Measurements from ENCODE around the gene PAH. TPM values are rescaled to one million over a fixed set of nuclear protein-coding genes. Genes with fewer than 3 reads are reported as not detected.
A peak's percentile ranks its signal among the peaks of the same experiment; 100 is the strongest.

PAH gene
- total RNA-seq, 4 donors from 2014 or later, result not detected

GRCh38 chr12:102959391-102959790 is 42.3 kb upstream of the PAH start:
- intact Hi-C loops (cut with DNase I), result no loop called here
- TF ChIP-seq POLR2AphosphoS5 (IDR thresholded peaks at IDR 0.05) (no peak), EP300 (IDR thresholded peaks at IDR 0.05) (no peak), POLR2A (IDR thresholded peaks at IDR 0.05; ENCODE audit: low read depth) (no peak)
- TF ChIP-seq, protein P1, sequence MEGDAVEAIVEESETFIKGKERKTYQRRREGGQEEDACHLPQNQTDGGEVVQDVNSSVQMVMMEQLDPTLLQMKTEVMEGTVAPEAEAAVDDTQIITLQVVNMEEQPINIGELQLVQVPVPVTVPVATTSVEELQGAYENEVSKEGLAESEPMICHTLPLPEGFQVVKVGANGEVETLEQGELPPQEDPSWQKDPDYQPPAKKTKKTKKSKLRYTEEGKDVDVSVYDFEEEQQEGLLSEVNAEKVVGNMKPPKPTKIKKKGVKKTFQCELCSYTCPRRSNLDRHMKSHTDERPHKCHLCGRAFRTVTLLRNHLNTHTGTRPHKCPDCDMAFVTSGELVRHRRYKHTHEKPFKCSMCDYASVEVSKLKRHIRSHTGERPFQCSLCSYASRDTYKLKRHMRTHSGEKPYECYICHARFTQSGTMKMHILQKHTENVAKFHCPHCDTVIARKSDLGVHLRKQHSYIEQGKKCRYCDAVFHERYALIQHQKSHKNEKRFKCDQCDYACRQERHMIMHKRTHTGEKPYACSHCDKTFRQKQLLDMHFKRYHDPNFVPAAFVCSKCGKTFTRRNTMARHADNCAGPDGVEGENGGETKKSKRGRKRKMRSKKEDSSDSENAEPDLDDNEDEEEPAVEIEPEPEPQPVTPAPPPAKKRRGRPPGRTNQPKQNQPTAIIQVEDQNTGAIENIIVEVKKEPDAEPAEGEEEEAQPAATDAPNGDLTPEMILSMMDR (IDR thresholded peaks at IDR 0.05), result no peak
- H3K4me1 ChIP-seq, result peaks cover 9 to 39% (median 36%) of the 10 kb centered on the region in 4 donors
- H3K27me3 ChIP-seq, result peaks cover 0 to 98% (median 54%) of the 10 kb centered on the region in 4 donors
- H3K4me3 ChIP-seq, result no peak overlapping the region
- H3K36me3 ChIP-seq, result no peaks in the 10 kb centered on the region
- peaks cover 0 to 9% (median 3%) of the 10 kb centered on the region in 4 donors for H3K9me3 ChIP-seq
- no peak overlapping the region for H3K27ac ChIP-seq (replicated peaks in 1 of 4)
- 20% methylated on average over 14 of the region's 14 CpGs for WGBS
- no peak for DNase-seq (ENCODE audit: extremely low spot score)

- WGBS, result 11% methylated on average over 15 of the region's 15 CpGs
- peak overlapping the region; percentile 47 to 54 (median 50) for H3K4me3 ChIP-seq
- no peaks in the 10 kb centered on the region for H3K36me3 ChIP-seq
- H3K27ac ChIP-seq (replicated peaks in 1 of 4), result no peak overlapping the region
- TF ChIP-seq, protein P1 (IDR thresholded peaks at IDR 0.05), result no peak
- no peak for TF ChIP-seq EP300 (IDR thresholded peaks at IDR 0.05)
- TF ChIP-seq POLR2A (IDR thresholded peaks at IDR 0.05; ENCODE audit: low read depth), result no peak
- TF ChIP-seq POLR2AphosphoS5 (IDR thresholded peaks at IDR 0.05), result no peak
- intact Hi-C loops (cut with DNase I), result no loop called here
- DNase-seq (ENCODE audit: extremely low spot score), result no peak
- peaks cover 0 to 98% (median 50%) of the 10 kb centered on the region in 4 donors for H3K27me3 ChIP-seq
- H3K9me3 ChIP-seq, result peaks cover 0 to 7% (median 2%) of the 10 kb centered on the region in 4 donors
- peaks cover 9 to 39% (median 36%) of the 10 kb centered on the region in 4 donors for H3K4me1 ChIP-seq
These were observed 41.8 kb upstream of the PAH start for GRCh38 chr12:102958830-102959176.

- H3K9me3 ChIP-seq, result peaks cover 0 to 1% (median 0%) of the 10 kb centered on the region in 4 donors
- DNase-seq (ENCODE audit: extremely low spot score), result no peak
- 3% methylated on average over 40 of the region's 83 CpGs for WGBS
- H3K27me3 ChIP-seq, result peaks cover 0 to 98% (median 47%) of the 10 kb centered on the region in 4 donors
- H3K4me3 ChIP-seq, result peak overlapping the region; percentile 47 to 54 (median 50)
- H3K36me3 ChIP-seq, result no peaks in the 10 kb centered on the region
- TF ChIP-seq EP300 (IDR thresholded peaks at IDR 0.05) (no peak), POLR2A (IDR thresholded peaks at IDR 0.05; ENCODE audit: low read depth) (no peak), POLR2AphosphoS5 (IDR thresholded peaks at IDR 0.05) (no peak)
- TF ChIP-seq, protein P1 (IDR thresholded peaks at IDR 0.05), result no peak
- intact Hi-C loops (cut with DNase I), result no loop called here
- H3K27ac ChIP-seq (replicated peaks in 1 of 4), result no peak overlapping the region
- H3K4me1 ChIP-seq, result peaks cover 9 to 39% (median 36%) of the 10 kb centered on the region in 4 donors
These were observed 41.2 kb upstream of the PAH start for GRCh38 chr12:102958073-102958829.

DNA sequence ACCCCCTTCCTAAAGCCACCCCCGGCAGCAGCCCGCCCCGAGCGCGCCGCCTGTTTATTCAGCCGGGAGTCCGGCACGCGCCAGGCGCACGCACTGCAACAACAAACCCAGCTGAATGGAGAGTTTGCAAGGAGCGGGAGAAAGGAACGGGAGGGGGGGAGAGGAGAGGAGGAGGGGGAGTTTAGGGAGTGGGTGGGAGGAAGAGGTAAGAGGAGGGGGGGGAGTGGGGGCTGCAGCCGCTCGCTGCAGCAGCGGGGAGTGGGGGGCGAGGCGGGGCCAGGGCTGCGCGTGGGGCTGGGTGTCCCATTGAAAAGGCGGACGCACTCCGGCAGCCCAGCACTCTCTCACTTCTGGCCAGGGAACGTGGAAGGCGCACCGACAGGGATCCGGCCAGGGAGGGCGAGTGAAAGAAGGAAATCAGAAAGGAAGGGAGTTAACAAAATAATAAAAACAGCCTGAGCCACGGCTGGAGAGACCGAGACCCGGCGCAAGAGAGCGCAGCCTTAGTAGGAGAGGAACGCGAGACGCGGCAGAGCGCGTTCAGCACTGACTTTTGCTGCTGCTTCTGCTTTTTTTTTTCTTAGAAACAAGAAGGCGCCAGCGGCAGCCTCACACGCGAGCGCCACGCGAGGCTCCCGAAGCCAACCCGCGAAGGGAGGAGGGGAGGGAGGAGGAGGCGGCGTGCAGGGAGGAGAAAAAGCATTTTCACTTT is 40.5 kb upstream of the PAH start, which contains the start of gene ASCL1:
Gene ASCL1 (plus strand): TSS at position 336 of the 712 bp plus-strand sequence. CDS start 571 bp downstream, outside the sequence.
- TF ChIP-seq POLR2A (IDR thresholded peaks at IDR 0.05; ENCODE audit: low read depth), result no peak
- TF ChIP-seq POLR2AphosphoS5 (IDR thresholded peaks at IDR 0.05), result no peak
- TF ChIP-seq, protein P1 (IDR thresholded peaks at IDR 0.05), result no peak
- no peak for TF ChIP-seq EP300 (IDR thresholded peaks at IDR 0.05)
- peak within 1 kb of the TSS; percentile 47 to 54 (median 50) for H3K4me3 ChIP-seq
- under 1% methylated on average over 52 of the region's 52 CpGs for whole genome bisulfite sequencing
- no peaks in the 10 kb centered on the region for H3K36me3 ChIP-seq
- peaks cover 0 to 98% (median 39%) of the 10 kb centered on the region in 4 donors for H3K27me3 ChIP-seq
- H3K27ac ChIP-seq (replicated peaks in 1 of 4), result no peak within 1 kb of the TSS
- peaks cover 9 to 36% (median 36%) of the 10 kb centered on the region in 4 donors for H3K4me1 ChIP-seq
- H3K9me3 ChIP-seq, result no peaks in the 10 kb centered on the region
- no peak for DNase-seq (ENCODE audit: extremely low spot score)
- intact Hi-C loops (cut with DNase I), result no loop called here

All from esophagus muscularis mucosa (tissue), 4 donors.